Germinal center (tissue), 1 donor: ENCODE results near the gene SNAPC2.

Source experiments
- DNase-seq: peaks from one replicate; pipeline ENCODE4 v3.0.0; 2012; ENCODE audit warnings: mixed read lengths, low spot score

SNAPC2 gene

DNA sequence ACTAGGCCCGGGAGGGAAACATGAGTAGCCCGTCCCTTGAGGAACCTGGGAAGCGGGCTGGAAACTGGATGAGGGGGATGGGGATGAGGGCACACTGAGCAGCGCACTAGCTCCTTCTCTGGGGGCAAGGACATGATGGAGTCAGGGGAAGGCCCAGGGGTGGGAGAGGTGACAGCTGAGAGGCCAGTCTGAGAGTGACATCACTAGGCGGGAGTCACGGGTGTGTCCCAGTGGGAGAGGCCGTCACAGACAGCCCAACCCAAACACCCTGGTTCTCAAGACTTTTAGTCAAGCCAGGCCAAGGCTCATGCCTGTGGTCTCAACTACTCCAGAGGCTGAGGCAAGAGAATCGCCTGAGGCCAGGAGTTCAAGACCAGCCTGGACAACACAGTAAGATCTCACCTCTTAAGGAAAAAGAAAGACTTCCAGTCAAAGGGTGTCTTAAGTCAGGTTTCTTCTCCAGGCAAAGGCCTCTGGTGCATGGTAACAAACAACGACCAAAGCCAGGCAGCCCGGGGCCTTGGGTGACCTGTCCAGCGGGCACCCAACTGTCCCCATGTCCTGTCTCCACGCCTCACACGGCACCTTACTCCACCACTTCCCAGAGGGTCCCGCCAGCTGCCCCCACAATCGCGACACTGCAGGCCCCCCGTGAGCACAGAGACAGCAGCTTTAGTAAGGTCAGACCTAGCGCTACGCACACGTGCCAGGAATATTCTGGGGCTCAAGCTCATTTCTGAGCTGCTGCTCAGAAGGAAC lies 48.8 kb downstream of the SNAPC2 start:
- DNase-seq, result no peak

DNA sequence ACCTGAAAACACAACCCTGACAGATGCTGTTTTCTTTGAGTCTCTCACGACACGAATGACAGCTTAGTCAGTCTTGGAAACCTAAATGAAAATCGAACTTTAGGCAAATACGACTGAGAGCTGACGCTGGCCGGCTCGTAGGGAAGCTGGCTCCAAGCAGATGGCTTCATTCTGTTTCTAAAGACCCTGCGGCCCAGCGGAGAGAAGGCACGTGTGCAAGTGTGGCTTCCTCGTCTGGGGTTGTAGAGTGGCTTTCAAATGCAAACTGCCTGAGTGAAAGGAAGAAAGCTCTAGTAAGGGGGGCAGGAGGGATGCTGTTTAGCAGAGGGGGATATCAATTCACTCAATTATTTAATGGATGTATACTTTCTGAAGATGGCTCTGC lies 49.4 kb downstream of the SNAPC2 start:
- DNase-seq, result no peak

DNA sequence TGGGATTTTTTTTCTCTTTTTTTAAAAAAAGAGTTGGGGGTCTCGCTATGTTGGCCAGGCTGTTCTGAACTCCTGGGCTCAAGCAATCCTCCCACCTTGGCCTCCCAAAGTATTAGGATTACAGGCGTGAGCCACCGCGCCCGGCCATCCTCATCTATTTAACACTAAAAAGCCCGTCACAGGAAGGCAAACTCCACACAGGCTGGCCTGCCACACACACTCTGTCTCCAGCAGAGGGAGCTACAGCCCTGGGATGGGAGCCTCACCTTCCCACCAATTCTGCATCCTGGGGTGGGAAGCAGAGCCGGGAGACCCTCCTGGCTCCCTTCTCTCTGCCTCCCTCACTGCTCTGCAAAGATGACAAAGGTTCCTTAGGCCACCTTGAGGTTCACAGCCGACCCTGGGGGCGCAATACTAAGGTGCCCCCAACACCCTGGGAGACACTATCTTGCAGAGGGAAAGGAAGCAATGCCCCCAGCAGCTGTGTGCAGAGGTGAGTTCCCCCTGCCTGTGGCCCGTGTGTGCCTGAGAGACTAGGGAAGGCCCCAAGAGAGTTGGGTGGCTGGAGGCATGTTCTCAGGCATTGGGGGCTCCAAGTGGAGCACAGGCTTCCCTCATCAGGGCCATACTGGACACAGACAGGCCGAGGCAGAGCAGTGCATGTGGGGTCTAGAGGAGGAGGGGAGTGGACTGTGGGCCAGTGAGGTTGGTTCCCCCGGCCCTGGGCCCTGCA lies 50.7 kb downstream of the SNAPC2 start:
- peak; percentile 14 for DNase-seq

DNA sequence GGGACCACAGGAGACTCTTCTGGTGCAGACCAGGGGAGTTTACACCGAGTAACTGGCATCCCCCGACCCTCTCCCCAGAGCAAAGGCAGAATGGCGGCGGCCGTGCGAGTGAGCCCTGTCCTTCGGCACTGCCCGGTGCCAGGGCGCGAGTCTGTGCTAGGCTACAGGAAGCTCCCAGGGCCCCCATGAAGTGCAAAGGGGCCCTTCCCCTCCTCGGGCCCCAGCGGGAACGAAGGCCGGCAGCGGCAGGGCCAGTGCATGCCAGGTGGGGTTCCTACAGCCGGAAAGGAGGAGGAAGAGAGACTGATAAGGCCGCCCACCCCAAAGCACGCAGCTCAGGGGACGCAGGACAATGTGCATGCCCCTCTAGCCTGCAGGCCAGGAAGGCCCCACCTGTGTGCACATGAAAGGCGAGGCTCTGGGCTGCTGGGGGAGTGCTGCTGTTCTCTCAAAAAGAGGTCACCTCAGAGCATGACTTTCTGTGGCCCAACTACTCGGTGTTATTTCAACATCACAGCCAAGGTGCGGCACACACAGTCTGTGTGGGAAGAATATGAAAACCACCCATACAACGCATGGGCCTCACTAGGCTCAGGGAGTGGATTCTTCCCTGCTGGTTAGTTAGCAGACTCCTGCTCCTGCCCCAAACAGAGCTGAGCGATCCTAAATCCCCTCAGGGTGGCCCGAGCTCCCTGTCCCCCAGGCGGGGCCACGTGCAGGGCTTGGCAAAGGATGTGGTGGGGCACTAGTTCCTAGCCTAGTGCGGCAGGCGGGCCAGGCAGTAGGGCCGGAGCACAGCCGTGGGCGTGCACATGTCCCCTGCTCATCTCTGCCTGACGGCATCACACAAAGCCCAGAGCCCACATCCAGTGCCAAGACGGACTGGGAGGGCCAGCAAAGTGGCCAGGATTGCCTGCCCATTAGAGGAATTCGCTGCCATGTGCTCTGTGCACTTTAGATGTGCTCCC lies 51.7 kb downstream of the SNAPC2 start:
- DNase-seq, result no peak
